Activated T-helper 1 cell treated with anti-CD3 and anti-CD28 coated beads, Interleukin-12 subunit alpha, Interleukin-12 subunit beta, Interleukin-2, Interleukin-4 antibody, amounts not matched to agents 30 ng/mL and 10 ng/mL and 1 ng/mL, durations not matched to agents 14 hours and 24 hours and 36 hours (primary cell): Measurements from ENCODE around the gene TMEM266. TPM values are rescaled to one million over a fixed set of nuclear protein-coding genes. Genes with fewer than 3 reads are reported as not detected.
A peak's percentile ranks its signal among the peaks of the same experiment; 100 is the strongest.

Experiments used
- DNase-seq: peaks from one replicate; pipeline ENCODE4 v3.0.0; 2021; ENCODE audit warnings: low spot score
- H3K27ac Mint-ChIP-seq: one replicate; pipeline ENCODE4 v1.8.0; 2021; ENCODE audit warnings: mild to moderate bottlenecking, mixed read lengths
- H3K27me3 Mint-ChIP-seq: one replicate; pipeline ENCODE4 v1.8.0; 2022; ENCODE audit warnings: mild to moderate bottlenecking, moderate library complexity, mixed read lengths; ENCODE audit not compliant: insufficient read depth
- H3K36me3 Mint-ChIP-seq: one replicate; pipeline ENCODE4 v1.8.0; 2021; ENCODE audit warnings: low read depth, mixed read lengths
- H3K4me1 Mint-ChIP-seq: one replicate; pipeline ENCODE4 v1.8.0; 2021; ENCODE audit warnings: low read depth, mixed read lengths
- H3K4me3 Mint-ChIP-seq: one replicate; pipeline ENCODE4 v1.8.0; 2021; ENCODE audit warnings: mild to moderate bottlenecking, moderate library complexity, mixed read lengths
- H3K9me3 Mint-ChIP-seq: one replicate; pipeline ENCODE4 v1.8.0; 2021; ENCODE audit warnings: mixed read lengths
- intact Hi-C: fragments of 100-400 bp; cut with micrococcal nuclease; formaldehyde crosslinking; loops from one replicate; pipeline ENCODE4 v1.15.1; 2024
- total RNA-seq: library from RNA; stranded (reverse); gene quantifications from 2 replicates; pipeline ENCODE4 v1.2.3, GENCODE V29; 2022

Gene TMEM266
- total RNA-seq, 1 donor from 2014 or later, result 0.16 TPM

DNA sequence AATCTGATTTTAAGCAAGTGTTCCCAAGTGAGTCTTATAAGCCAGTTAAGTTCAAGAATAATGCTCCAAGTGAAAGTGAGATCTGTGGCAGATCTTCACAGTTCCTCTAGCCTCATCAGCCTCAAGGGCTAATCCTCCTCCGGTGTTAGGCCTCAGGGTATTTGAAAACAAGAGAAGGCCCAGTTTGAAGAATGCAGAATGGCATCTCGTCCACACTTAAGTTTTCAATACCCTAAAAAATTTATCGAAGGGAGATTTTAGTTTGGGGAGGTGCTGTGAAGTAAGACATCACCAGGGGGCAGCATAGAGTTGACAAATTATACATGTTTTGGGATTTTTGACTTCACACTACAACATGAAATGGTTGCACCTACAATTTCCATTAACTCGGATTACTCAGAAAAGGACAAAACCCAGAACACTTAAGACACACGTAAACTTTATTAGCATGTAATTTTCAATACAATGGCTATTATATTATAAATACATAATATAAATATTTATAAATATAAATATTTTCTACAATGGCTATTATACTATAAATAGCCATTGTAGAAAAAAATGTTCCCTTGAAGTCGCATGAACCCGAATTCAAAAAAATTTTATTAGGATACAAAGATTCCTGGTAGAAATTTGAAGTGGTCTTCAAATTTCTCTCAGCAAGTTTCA, 2.3 kb upstream of the TMEM266 start:
- Mint-ChIP-seq H3K27ac (no peak overlapping the region), H3K27me3 (peaks cover 52% of the 10 kb centered on the region), H3K4me1 (peaks cover 26% of the 10 kb centered on the region), H3K36me3 (no peaks in the 10 kb centered on the region), H3K4me3 (no peak overlapping the region), H3K9me3 (no peaks in the 10 kb centered on the region)
- intact Hi-C loops, result loop anchor here (1.0 kb wide), 2 partner anchors 82 to 94 kb away; no protein-coding TSS in a partner anchor
- no peak for DNase-seq

DNA sequence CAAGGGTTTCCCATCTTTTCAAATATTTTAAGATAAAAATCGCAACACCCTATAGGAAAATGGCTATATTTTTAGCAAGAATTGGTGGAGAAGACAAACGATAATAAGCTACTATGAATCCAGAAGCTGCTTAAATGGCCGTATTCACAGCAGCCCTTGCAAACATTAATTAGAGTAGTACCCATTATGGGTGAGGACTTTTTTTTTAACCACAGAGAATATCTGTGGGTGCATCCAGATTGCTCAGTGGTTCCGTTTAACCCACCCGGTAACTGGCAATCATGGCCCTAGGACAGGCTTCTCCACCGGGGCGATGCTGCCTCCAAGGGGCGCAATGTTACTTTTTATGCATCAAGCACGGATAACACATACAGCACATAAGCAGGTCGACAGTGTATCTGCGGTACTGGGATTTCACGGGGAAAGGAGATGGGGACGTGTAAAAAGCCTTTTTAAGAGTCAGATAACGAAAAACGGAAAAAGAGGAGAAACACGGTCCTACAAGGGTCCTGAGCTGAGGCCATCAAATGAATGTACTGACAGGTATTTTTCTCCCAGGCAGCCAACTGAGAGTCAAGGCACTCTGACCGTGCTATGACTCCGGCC, 968 bp upstream of the TMEM266 start:
- Mint-ChIP-seq H3K27me3 (peaks cover 60% of the 10 kb centered on the region), H3K4me1 (peaks cover 28% of the 10 kb centered on the region), H3K36me3 (no peaks in the 10 kb centered on the region), H3K4me3 (peak overlapping the region; percentile 75), H3K9me3 (no peaks in the 10 kb centered on the region), H3K27ac (no peak overlapping the region)
- DNase-seq, result no peak
- intact Hi-C loops, result no loop called here

DNA sequence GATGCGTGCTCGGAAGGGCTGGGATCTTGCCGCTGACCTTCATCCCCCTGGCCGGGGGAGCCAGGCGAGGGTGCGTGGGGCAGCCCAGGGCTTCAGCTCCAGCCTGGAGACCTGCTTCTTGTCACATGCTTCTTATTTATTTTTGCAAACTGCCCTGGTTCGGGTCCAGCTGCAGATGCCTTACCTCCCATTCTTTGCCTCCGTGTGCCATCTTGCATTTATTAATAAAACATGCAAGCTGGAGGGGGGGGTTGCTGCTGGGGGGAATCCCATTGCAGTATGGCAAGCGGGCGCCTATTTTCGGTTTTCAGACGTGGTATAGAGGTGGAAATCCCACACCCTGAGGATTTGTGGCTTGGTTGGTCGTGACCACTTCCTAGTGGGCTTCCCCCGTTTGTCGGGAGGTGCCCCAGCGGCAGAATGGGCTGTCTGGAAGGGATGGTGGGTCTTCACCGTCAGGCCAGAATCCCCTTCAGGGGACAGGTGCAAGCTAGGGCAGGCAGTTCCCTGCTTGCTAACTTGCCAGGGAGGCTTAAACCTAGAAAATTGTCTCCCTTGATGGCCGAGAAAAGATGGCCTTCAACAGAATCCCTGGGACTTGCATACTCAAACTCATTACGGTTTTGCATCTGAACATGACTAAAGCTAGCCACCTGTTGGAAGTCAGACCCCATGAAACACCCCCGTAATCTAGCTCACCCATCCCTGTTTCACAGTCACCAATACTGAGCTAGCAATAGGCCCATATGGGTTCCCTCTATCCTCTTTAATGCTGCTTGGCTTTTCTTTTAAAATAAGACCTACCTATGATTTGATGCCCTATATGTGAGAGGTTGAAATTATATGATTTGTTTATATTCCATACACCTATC, 569 bp downstream of the TMEM266 start:
- peak; percentile 22 for DNase-seq
- Mint-ChIP-seq H3K36me3 (peaks cover 2% of the 10 kb centered on the region), H3K9me3 (no peaks in the 10 kb centered on the region), H3K27ac (no peak overlapping the region), H3K27me3 (peaks cover 74% of the 10 kb centered on the region), H3K4me3 (peak overlapping the region; percentile 76), H3K4me1 (peaks cover 34% of the 10 kb centered on the region)
- intact Hi-C loops, result loop anchor here (10.0 kb wide), 2 partner anchors 246 to 284 kb away; no protein-coding TSS in a partner anchor

DNA sequence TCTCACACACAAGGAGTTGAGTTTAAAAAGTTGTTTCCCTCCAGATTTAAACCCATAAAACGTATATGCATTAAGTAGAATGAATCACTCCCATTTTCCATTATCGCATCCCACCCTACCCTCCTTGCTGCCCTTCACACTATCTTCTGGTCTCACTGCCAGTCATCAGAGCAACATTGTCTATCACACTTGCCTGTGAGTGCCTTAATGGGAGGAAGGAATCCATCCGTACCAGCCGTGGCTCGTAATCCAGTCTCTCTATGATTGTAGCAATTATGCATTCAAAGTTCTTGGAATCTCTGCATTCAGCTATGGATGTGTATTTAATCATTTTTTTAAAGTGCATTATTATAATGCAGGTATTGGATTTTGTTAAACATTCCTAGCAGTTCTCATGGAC, 1.9 kb downstream of the TMEM266 start:
- intact Hi-C loops, result loop anchor here (10.0 kb wide), 2 partner anchors 247 to 283 kb away; no protein-coding TSS in a partner anchor
- Mint-ChIP-seq H3K27me3 (peaks cover 76% of the 10 kb centered on the region), H3K4me3 (no peak overlapping the region), H3K36me3 (peaks cover 2% of the 10 kb centered on the region), H3K9me3 (no peaks in the 10 kb centered on the region), H3K27ac (no peak overlapping the region), H3K4me1 (peaks cover 41% of the 10 kb centered on the region)
- DNase-seq, result no peak

DNA sequence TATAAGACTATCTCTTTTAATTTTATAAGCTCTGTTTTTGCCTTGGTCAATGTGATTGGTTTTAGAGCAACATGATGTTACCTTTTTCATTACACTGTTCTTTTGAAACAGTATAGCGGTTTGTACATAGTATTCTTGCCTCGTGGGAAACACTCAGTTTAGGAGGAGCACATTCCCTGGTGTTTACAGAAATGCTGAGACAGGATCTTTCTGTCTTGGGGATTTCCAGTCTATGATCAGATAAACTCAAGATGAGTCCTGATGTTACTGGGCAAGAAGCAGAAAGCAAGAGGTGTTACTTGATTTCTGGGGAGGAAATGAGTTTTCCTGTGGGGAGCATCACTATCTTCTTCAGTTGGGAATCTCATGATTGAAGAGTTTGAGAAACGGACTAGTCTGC, 2.5 kb downstream of the TMEM266 start:
- H3K27ac Mint-ChIP-seq, result no peak overlapping the region
- intact Hi-C loops, result loop anchor here (10.0 kb wide), 2 partner anchors 247 to 283 kb away; no protein-coding TSS in a partner anchor
- H3K27me3 Mint-ChIP-seq, result peaks cover 70% of the 10 kb centered on the region

DNA sequence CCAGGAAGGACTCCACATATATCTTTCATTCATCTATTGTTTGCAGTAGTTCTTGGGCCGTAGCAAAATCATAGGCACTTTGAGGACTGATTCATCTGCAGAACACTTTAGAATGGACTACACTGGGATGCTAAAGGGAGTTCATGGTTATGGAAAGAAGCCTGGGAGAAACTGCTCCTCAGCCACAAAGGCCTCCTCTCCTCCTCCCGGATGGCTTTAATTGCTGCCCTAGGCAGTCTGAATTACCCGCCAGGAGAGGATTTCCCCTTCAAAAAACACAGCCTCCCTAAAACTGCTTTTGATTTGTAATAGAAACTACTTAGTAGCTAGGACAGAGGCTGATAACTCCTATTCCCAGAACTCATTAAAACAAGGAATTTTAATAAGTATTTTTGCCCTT, 4.6 kb downstream of the TMEM266 start:
- no peak for DNase-seq
- H3K9me3 Mint-ChIP-seq, result no peaks in the 10 kb centered on the region
- H3K27ac Mint-ChIP-seq, result no peak overlapping the region
- H3K4me1 Mint-ChIP-seq, result peaks cover 31% of the 10 kb centered on the region
- no peak overlapping the region for H3K4me3 Mint-ChIP-seq
- peaks cover 59% of the 10 kb centered on the region for H3K27me3 Mint-ChIP-seq
- peaks cover 2% of the 10 kb centered on the region for H3K36me3 Mint-ChIP-seq
- intact Hi-C loops, result loop anchor here (10.0 kb wide), 2 partner anchors 250 to 280 kb away; no protein-coding TSS in a partner anchor

More for the DNA sequence above, 2.5 kb downstream of the TMEM266 start:
- Mint-ChIP-seq H3K4me3 (no peak overlapping the region), H3K4me1 (peaks cover 41% of the 10 kb centered on the region), H3K9me3 (no peaks in the 10 kb centered on the region), H3K36me3 (peaks cover 2% of the 10 kb centered on the region)
- DNase-seq, result no peak

DNA sequence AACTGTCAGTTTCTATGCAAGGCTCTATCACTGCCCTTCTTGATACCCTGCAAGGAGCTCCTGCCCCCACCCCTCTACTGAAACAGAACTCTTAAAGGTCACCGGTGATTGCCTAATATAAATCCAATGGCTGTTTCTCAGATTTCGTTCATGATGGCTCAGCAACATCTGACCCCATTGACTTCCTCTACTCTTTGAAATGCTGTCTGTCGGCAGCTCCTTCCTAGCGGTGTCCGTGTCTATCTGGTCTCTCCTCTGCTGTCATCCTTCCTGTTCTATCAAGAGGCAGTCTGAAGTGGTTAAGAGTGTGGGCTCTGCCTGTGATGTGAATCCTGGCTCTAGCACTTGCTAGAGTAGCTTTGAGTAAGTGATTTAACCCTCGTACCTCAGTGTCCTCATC, 5.5 kb downstream of the TMEM266 start:
- peaks cover 2% of the 10 kb centered on the region for H3K36me3 Mint-ChIP-seq
- intact Hi-C loops, result loop anchor here (10.0 kb wide), 2 partner anchors 250 to 280 kb away; no protein-coding TSS in a partner anchor
- no peak overlapping the region for H3K27ac Mint-ChIP-seq
- peaks cover 27% of the 10 kb centered on the region for H3K4me1 Mint-ChIP-seq
- DNase-seq, result no peak
- no peaks in the 10 kb centered on the region for H3K9me3 Mint-ChIP-seq
- H3K4me3 Mint-ChIP-seq, result no peak overlapping the region
- H3K27me3 Mint-ChIP-seq, result peaks cover 56% of the 10 kb centered on the region

DNA sequence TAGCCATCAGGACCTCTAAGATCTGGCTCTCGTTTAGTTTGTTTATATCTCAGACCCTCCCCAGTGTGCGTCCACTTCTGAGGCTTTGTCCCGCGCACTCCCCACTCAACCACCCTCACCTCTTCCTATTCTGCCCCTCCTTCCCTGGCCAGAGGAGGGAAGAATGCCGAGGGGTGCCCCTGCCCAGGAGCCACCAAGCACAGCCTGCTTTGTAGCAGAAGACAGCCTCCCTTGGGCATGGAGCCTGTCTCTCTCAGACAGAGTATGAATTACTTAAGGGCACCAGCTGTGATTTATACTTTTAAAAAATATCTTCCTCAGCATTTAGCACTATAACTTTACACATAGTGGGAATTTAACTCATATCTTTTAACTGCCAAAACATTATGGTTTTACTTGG, 6.0 kb downstream of the TMEM266 start:
- no peak for DNase-seq
- Mint-ChIP-seq H3K27me3 (peaks cover 50% of the 10 kb centered on the region), H3K36me3 (peaks cover 2% of the 10 kb centered on the region), H3K9me3 (no peaks in the 10 kb centered on the region), H3K4me3 (no peak overlapping the region), H3K27ac (no peak overlapping the region), H3K4me1 (peaks cover 22% of the 10 kb centered on the region)
- intact Hi-C loops, result loop anchor here (10.0 kb wide), 2 partner anchors 251 to 279 kb away; no protein-coding TSS in a partner anchor

DNA sequence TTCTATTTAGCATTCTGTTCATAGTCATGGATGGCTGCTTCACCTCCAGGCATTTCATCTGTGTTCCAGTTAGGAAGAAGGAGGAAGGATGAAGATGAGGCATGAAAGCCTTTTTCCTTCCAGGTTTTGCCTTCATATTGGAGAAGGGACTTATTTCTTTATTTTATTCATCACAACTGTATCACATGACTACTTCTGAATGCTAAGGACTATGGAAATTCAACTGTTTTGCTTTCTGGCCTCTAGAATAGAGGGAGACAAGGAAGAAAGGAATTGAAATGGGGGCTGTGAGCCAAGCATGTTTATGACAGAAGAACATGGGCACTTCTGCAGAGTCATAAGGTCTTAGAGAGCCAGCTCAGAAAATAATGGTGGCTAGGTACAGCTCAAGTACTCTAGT, 10.4 kb downstream of the TMEM266 start:
- H3K36me3 Mint-ChIP-seq, result peaks cover under 1% of the 10 kb centered on the region
- H3K27me3 Mint-ChIP-seq, result peaks cover 16% of the 10 kb centered on the region
- H3K4me3 Mint-ChIP-seq, result no peak overlapping the region
- no peak for DNase-seq
- no peaks in the 10 kb centered on the region for H3K9me3 Mint-ChIP-seq
- no peak overlapping the region for H3K27ac Mint-ChIP-seq
- intact Hi-C loops, result no loop called here
- H3K4me1 Mint-ChIP-seq, result peaks cover 9% of the 10 kb centered on the region

DNA sequence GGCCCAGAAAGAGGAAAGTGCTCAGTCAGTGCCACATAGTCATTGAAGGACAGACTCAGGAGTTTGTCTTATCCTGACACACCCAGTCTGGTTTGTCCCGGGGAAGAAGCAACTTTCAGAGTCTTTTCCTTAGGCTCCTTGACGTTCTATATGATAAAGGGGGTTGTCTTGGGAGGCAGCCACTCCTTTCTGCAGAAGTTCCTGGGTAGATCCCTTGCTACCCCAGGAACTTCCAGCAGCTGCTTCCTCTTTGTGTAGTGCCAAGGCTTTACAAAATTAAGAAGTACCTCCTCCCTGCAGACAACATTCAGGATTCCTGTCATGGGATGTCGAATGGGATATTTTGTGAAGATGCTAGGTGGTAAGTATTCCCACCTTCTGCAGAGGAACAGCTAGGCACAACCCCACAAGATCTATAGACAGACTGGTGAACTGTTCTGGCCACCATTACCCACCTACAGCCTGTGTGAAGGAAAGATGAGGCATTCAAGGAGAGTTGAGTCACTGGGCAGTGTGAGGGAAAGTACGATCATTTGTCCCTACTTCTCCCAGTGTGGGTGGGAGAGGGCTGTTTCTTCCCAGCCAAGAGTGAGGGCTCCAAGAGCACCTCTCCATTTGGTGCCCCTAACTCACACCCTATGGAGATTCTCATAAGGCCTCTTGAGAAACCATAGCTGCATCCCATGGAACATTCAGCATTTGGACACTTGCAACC, 11.3 kb downstream of the TMEM266 start:
- no peaks in the 10 kb centered on the region for H3K36me3 Mint-ChIP-seq
- no peak overlapping the region for H3K27ac Mint-ChIP-seq
- peaks cover under 1% of the 10 kb centered on the region for H3K4me1 Mint-ChIP-seq
- no peak for DNase-seq
- no peak overlapping the region for H3K4me3 Mint-ChIP-seq
- H3K9me3 Mint-ChIP-seq, result no peaks in the 10 kb centered on the region
- intact Hi-C loops, result no loop called here
- peaks cover 10% of the 10 kb centered on the region for H3K27me3 Mint-ChIP-seq

DNA sequence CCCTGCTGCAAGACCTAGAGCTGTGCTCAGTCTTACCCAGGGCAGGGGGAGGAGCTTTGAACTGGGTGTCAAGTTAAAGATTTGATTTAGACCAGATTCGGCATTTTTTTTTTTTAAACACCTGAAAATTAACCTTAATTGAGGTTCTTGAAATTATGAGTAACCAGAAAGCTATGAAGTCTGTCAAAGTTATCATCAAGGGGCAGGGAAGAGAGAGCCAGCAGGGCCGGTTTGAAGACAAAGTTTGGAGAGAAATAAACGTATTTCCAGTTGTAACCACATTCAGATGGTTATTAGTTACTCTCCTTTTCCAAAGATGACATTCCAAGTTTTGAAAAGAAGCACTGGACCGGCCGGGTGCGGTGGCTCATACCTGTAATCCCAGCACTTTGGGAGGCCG, 12.0 kb downstream of the TMEM266 start:
- Mint-ChIP-seq H3K27ac (no peak overlapping the region), H3K27me3 (peaks cover 4% of the 10 kb centered on the region), H3K4me1 (no peaks in the 10 kb centered on the region), H3K36me3 (no peaks in the 10 kb centered on the region), H3K4me3 (no peak overlapping the region), H3K9me3 (no peaks in the 10 kb centered on the region)
- intact Hi-C loops, result no loop called here
- DNase-seq, result no peak

DNA sequence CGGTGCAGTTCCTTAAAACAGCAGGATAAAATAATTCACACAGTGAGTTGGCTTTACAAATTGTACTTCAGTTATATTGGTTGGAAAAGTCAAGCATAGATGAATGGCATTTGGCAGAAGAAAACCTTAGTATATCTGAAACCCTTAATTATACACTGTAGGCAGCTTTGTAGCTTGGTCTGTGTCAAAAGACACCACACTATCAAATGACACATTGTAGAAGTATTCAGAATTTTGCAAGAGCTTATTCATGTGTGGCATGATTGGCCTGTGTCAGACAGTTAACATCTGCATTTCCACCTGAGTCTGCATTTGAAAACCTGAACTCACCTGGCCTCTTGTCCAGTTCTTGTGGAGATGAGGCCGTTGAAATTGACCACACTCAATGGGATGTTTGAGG, 13.8 kb downstream of the TMEM266 start:
- H3K9me3 Mint-ChIP-seq, result no peaks in the 10 kb centered on the region
- no peak overlapping the region for H3K27ac Mint-ChIP-seq
- DNase-seq, result no peak
- H3K36me3 Mint-ChIP-seq, result no peaks in the 10 kb centered on the region
- intact Hi-C loops, result no loop called here
- H3K4me3 Mint-ChIP-seq, result no peak overlapping the region
- no peaks in the 10 kb centered on the region for H3K4me1 Mint-ChIP-seq
- H3K27me3 Mint-ChIP-seq, result peaks cover 4% of the 10 kb centered on the region
